D721Med (cell line): ENCODE data around the gene CD4.

Experiments
- DNase-seq: peaks from one replicate; pipeline ENCODE4 v3.0.0; 2011; ENCODE audit warnings: low spot score; ENCODE audit not compliant: insufficient read length
- FAIRE-seq: peaks from 2 replicates; lab custom pipeline; 2011; peaks lifted over from hg19 to GRCh38; lab: Jason Lieb, UNC
- CTCF ChIP-seq: IDR thresholded peaks from 2 replicates; pipeline ENCODE4 v1.5.1; 2012; ENCODE audit warnings: mild to moderate bottlenecking, control low read depth; ENCODE audit not compliant: insufficient read depth; ENCODE audit errors: missing control alignments

Gene CD4

GRCh38 chr12:6774499-6775062 lies 14.7 kb upstream of the CD4 start:
- FAIRE-seq = no peak

GRCh38 chr12:6775185-6776174 lies 13.8 kb upstream of the CD4 start:
- DNase-seq (no peak), FAIRE-seq (no peak)
- TF ChIP-seq CTCF = no peak

More at GRCh38 chr12:6774499-6775062, 14.7 kb upstream of the CD4 start:
- DNase-seq = no peak
- no peak for TF ChIP-seq CTCF

DNA sequence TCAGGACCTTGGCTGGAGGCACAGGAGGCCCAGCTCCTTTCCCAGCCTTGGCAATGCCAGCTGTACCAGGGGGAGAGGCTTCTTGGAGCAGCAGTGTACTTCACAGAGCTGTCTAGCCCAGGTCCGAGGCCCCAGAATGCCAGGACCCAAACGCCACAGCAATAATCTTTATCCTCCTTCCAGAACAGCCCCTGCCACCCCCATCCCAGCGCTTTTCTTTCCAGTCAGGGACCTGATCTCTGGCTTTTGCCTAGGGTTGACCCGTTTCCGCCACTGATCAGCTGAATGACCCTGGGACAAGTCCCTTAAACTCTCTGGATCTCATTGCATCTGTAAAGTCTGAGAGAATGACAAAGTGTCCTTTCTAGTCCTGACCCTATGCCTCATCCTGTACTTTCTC lies 11.9 kb upstream of the CD4 start:
- FAIRE-seq = no peak
- no peak for TF ChIP-seq CTCF

GRCh38 chr12:6778217-6778573 lies 11.1 kb upstream of the CD4 start:
- FAIRE-seq = no peak

More for the DNA sequence above, 11.9 kb upstream of the CD4 start:
- DNase-seq = no peak

DNA sequence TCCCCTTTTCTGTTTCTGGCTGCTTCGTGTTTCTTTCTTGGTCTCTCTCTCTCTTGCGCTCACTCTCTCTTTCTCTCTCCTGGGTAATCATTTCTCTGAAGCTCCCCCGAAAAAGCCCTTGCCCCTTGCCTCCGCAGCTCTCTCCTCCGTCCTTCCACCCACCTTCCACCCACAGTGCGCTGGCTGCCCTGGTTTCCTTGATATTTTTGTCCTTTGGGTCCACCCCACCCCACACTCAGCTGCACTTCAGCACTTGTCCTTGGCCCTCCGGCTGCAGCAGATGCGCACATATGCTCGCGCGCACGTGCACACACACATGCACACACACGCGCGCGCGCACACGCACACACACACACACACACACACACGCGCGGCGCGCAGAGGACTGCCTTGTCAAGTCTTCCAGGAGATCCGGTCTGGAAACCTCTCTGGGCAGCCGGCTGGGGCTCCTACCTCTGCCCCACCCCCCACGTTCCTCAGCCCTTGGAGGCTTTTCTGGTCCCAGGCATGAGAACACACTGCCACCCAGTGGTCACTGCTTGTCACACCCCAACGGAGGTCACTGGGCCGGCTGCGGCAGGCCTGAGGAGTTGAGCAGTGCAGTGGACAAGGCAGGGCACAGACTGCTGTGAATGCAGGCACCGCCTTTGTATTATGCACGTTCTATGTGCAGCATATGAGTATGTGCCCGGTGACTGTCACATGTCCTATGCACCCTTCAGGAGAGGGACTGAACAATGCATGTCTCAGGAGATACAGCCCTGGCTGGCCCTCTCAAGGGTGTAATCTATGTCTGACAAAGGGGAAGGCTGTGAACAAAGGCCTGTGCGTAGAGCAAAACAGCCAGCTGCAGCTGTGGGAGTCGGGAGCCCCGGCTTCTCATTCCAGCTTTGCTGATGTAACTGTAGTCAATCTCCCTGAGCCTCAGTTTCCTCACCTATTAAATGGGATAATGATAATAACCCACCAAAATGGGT lies 10.5 kb upstream of the CD4 start:
- no peak for DNase-seq
- no peak for FAIRE-seq
- peak; percentile 95 for TF ChIP-seq CTCF

More at GRCh38 chr12:6778217-6778573, 11.1 kb upstream of the CD4 start:
- TF ChIP-seq CTCF = no peak
- DNase-seq = no peak

- FAIRE-seq = no peak
- DNase-seq = no peak
- no peak for TF ChIP-seq CTCF
These were observed 9.5 kb upstream of the CD4 start for GRCh38 chr12:6779708-6780432.
